ENCODE measurements around the gene ADCY2.

ADCY2 gene

GRCh38 chr5:7874639-7875038 is 478.7 kb downstream of the ADCY2 start:
- no peak for DNase-seq

- no peak for DNase-seq
These were observed 479.2 kb downstream of the ADCY2 start for GRCh38 chr5:7875151-7875550.

- peak in 1 of 2 donors; percentile 61 for DNase-seq
These were observed 480.9 kb downstream of the ADCY2 start for GRCh38 chr5:7876867-7877266.

GRCh38 chr5:7877851-7878250 is 481.9 kb downstream of the ADCY2 start:
- DNase-seq: no peak

- peak; percentile 85 to 94 for DNase-seq
These were observed 482.5 kb downstream of the ADCY2 start for GRCh38 chr5:7878381-7878873.

Measured in inflammatory macrophage (primary cell).